ENCODE results near the gene POLDIP3.
"Not testable (repeated sequence)": the region's sequence is repeated elsewhere in the genome, so short reads cannot be mapped to it uniquely, and the experiment has no call there.

GRCh38 chr22:42575996-42576574 lies 38.6 kb downstream of the POLDIP3 start:
- TF ChIP-seq CTCF (IDR thresholded peaks at IDR 0.05); ZFX (IDR thresholded peaks at IDR 0.05; ENCODE audit: borderline replicate concordance): not testable (repeated sequence)
